Smooth muscle cell (in vitro differentiated cells): ENCODE data around the gene DAAM2. TPM values are rescaled to one million over a fixed set of nuclear protein-coding genes. Genes with fewer than 3 reads are reported as not detected.

Experiments
- DNase-seq: peaks from one replicate; lab custom pipeline; 2025; ENCODE audit not compliant: unreplicated experiment; lab: John Stamatoyannopoulos, UW
- H2AFZ ChIP-seq: fragments of 200-600 bp; sonication (generic); 2 replicates; pipeline ENCODE4 v1.6.0; 2016; ENCODE audit warnings: antibody characterized with exemption, low read depth, mild to moderate bottlenecking
- H3F3A ChIP-seq: fragments of 200-600 bp; sonication (generic); 2 replicates; pipeline ENCODE4 v1.6.0; 2017; ENCODE audit warnings: antibody characterized with exemption, low read depth
- H3K27ac ChIP-seq: fragments of 200-600 bp; sonication (generic); 2 replicates; pipeline ENCODE4 v1.5.1; 2016; ENCODE audit warnings: low read depth, mild to moderate bottlenecking
- H3K27me3 ChIP-seq: fragments of 200-600 bp; sonication (generic); 2 replicates; pipeline ENCODE4 v1.6.1; 2016; ENCODE audit warnings: low read depth, mild to moderate bottlenecking
- H3K36me3 ChIP-seq: fragments of 200-600 bp; sonication (generic); 2 replicates; pipeline ENCODE4 v1.5.1; 2016; ENCODE audit warnings: low read depth
- H3K4me1 ChIP-seq: fragments of 200-600 bp; sonication (generic); 2 replicates; pipeline ENCODE4 v1.5.1; 2016; ENCODE audit warnings: low read depth
- H3K4me2 ChIP-seq: fragments of 200-600 bp; sonication (generic); 2 replicates; pipeline ENCODE4 v1.6.0; 2016; ENCODE audit warnings: mild to moderate bottlenecking
- H3K4me3 ChIP-seq: fragments of 200-600 bp; sonication (generic); 2 replicates; pipeline ENCODE4 v1.5.1; 2016; ENCODE audit warnings: mild to moderate bottlenecking
- H3K79me2 ChIP-seq: fragments of 200-600 bp; sonication (generic); 2 replicates; pipeline ENCODE4 v1.6.0; 2016; ENCODE audit warnings: low read depth, mild to moderate bottlenecking
- H3K9ac ChIP-seq: fragments of 200-600 bp; sonication (generic); 2 replicates; pipeline ENCODE4 v1.6.0; 2016; ENCODE audit warnings: low read depth
- H3K9me3 ChIP-seq: fragments of 200-600 bp; sonication (generic); replicated peaks from 2 replicates; pipeline ENCODE4 v1.5.1; 2016; ENCODE audit warnings: low read depth
- H4K20me1 ChIP-seq: fragments of 200-600 bp; sonication (generic); 2 replicates; pipeline ENCODE4 v1.6.0; 2016; ENCODE audit warnings: low read depth
- CTCF ChIP-seq: fragments of 200-600 bp; sonication (generic); IDR thresholded peaks from 2 replicates; pipeline ENCODE4 v1.5.1; 2017; ENCODE audit warnings: borderline replicate concordance, mild to moderate bottlenecking, antibody characterized with exemption; ENCODE audit not compliant: insufficient read depth, poor library complexity, severe bottlenecking
- WGBS: methylation state at CpG from one replicate; pipeline ENCODE4 v1.1.7; 2016; ENCODE audit warnings: low lambda C conversion rate; 5-methylcytosine and 5-hydroxymethylcytosine counted together
- polyA plus RNA-seq: library from polyadenylated mRNA; unstranded; fragments of >200 nt; fragmentation: Nextera tagmentation; extraction: Ambion mirVana; gene quantifications from 2 replicates; pipeline ENCODE4 v1.2.1, GENCODE V29; 2016
- total RNA-seq: library from RNA; depleted of rRNA; stranded (reverse); fragments of >200 nt; gene quantifications from 2 replicates; pipeline ENCODE4 v1.2.3, GENCODE V29; 2014

The DAAM2 gene
- total and polyA plus RNA-seq, 2 experiments from 2014 or later: 26.5 to 29.8 TPM

GRCh38 chr6:39948199-39948791 is 156.1 kb downstream of the DAAM2 start:
- Histone ChIP-seq H3K9ac (no peak overlapping the region), H3K27me3 (no peaks in the 10 kb centered on the region), H3K79me2 (no peaks in the 10 kb centered on the region), H2AFZ (no peak overlapping the region), H3K27ac (no peak overlapping the region), H3K9me3 (no peaks in the 10 kb centered on the region), H3K36me3 (no peaks in the 10 kb centered on the region), H4K20me1 (no peaks in the 10 kb centered on the region), H3K4me1 (no peaks in the 10 kb centered on the region), H3K4me2 (no peak overlapping the region), H3K4me3 (no peak overlapping the region), H3F3A (no peaks in the 10 kb centered on the region)
- 74% methylated on average over 5 of the region's 5 CpGs for WGBS
- DNase-seq: no peak
- no peak for TF ChIP-seq CTCF

- Histone ChIP-seq H3K4me2 (no peak overlapping the region), H2AFZ (no peak overlapping the region), H3K4me3 (no peak overlapping the region), H3K36me3 (no peaks in the 10 kb centered on the region), H3F3A (no peaks in the 10 kb centered on the region), H3K79me2 (no peaks in the 10 kb centered on the region), H3K4me1 (no peaks in the 10 kb centered on the region), H4K20me1 (no peaks in the 10 kb centered on the region), H3K27me3 (no peaks in the 10 kb centered on the region), H3K9ac (no peak overlapping the region), H3K9me3 (no peaks in the 10 kb centered on the region), H3K27ac (no peak overlapping the region)
- no peak for DNase-seq
- no peak for TF ChIP-seq CTCF
Observed at GRCh38 chr6:39950125-39950720, 158.0 kb downstream of the DAAM2 start.

- Histone ChIP-seq H3K79me2 (no peaks in the 10 kb centered on the region), H3K9ac (no peak overlapping the region), H4K20me1 (no peaks in the 10 kb centered on the region), H3F3A (no peaks in the 10 kb centered on the region), H3K9me3 (no peaks in the 10 kb centered on the region), H3K36me3 (no peaks in the 10 kb centered on the region), H3K27ac (no peak overlapping the region), H3K27me3 (no peaks in the 10 kb centered on the region), H3K4me3 (no peak overlapping the region), H3K4me2 (no peak overlapping the region), H3K4me1 (no peaks in the 10 kb centered on the region), H2AFZ (no peak overlapping the region)
- 86% methylated on average over 5 of the region's 5 CpGs for WGBS
- no peak for TF ChIP-seq CTCF
- no peak for DNase-seq
Observed at GRCh38 chr6:39951191-39951590, 159.0 kb downstream of the DAAM2 start.

- Histone ChIP-seq H3F3A (no peaks in the 10 kb centered on the region), H3K79me2 (no peaks in the 10 kb centered on the region), H3K9ac (no peak overlapping the region), H3K36me3 (no peaks in the 10 kb centered on the region), H2AFZ (no peak overlapping the region), H3K27ac (no peak overlapping the region), H3K9me3 (no peaks in the 10 kb centered on the region), H4K20me1 (no peaks in the 10 kb centered on the region), H3K4me1 (no peaks in the 10 kb centered on the region), H3K4me3 (no peak overlapping the region), H3K27me3 (no peaks in the 10 kb centered on the region), H3K4me2 (no peak overlapping the region)
- no peak for DNase-seq
- TF ChIP-seq CTCF: no peak
- 93% methylated on average over 1 of the region's 1 CpG for WGBS
Observed at GRCh38 chr6:39951716-39952115, 159.5 kb downstream of the DAAM2 start.
